GM12891 (cell line): Measurements from ENCODE around the gene PDGFD.

Experiments
- PAX5 ChIP-seq: IDR thresholded peaks from 2 replicates; pipeline ENCODE4 v1.6.1; 2011; ENCODE audit warnings: low read length, moderate library complexity, mild to moderate bottlenecking; ENCODE audit not compliant: insufficient read depth, severe bottlenecking
- POLR2A ChIP-seq: IDR thresholded peaks from 2 replicates; pipeline ENCODE4 v1.6.1; 2011; ENCODE audit warnings: low read depth, low read length, control low read depth
- POLR2AphosphoS5 ChIP-seq: IDR thresholded peaks from 2 replicates; pipeline ENCODE4 v1.6.1; 2011; ENCODE audit warnings: low read depth, low read length, control low read depth
- SPI1 ChIP-seq: IDR thresholded peaks from 2 replicates; pipeline ENCODE4 v1.6.1; 2011; ENCODE audit warnings: low read depth, low read length, control low read depth
- TAF1 ChIP-seq: IDR thresholded peaks from 2 replicates; pipeline ENCODE4 v1.6.1; 2011; ENCODE audit warnings: low read depth, low read length, control low read depth

GRCh38 chr11:104104664-104105063 lies 59.3 kb downstream of the PDGFD start:
- TF ChIP-seq POLR2AphosphoS5 (no peak), POLR2A (no peak), SPI1 (no peak), TAF1 (no peak), PAX5 (no peak)
